ENCODE measurements around the gene MTHFSD.

GRCh38 chr16:86570558-86571529, 15.8 kb upstream of the MTHFSD start:
- TF ChIP-seq CTCF (IDR thresholded peaks at IDR 0.05; ENCODE audit: low read length), result no peak
- no peak for TF ChIP-seq EZH2 (optimal IDR thresholded peaks at IDR 0.05; ENCODE audit: low read depth, low read length)
- TF ChIP-seq EZH2phosphoT487 (IDR thresholded peaks at IDR 0.05; ENCODE audit: low read length), result no peak

Data from MM.1S (cell line).